Smooth muscle cell (in vitro differentiated cells): ENCODE data around the gene POLR1H. TPM values are rescaled to one million over a fixed set of nuclear protein-coding genes. Genes with fewer than 3 reads are reported as not detected.

Source experiments
- DNase-seq: peaks from one replicate; lab custom pipeline; 2025; ENCODE audit not compliant: unreplicated experiment; lab: John Stamatoyannopoulos, UW
- H2AFZ ChIP-seq: fragments of 200-600 bp; sonication (generic); 2 replicates; pipeline ENCODE4 v1.6.0; 2016; ENCODE audit warnings: antibody characterized with exemption, low read depth, mild to moderate bottlenecking
- H3F3A ChIP-seq: fragments of 200-600 bp; sonication (generic); 2 replicates; pipeline ENCODE4 v1.6.0; 2017; ENCODE audit warnings: antibody characterized with exemption, low read depth
- H3K27ac ChIP-seq: fragments of 200-600 bp; sonication (generic); 2 replicates; pipeline ENCODE4 v1.5.1; 2016; ENCODE audit warnings: low read depth, mild to moderate bottlenecking
- H3K27me3 ChIP-seq: fragments of 200-600 bp; sonication (generic); 2 replicates; pipeline ENCODE4 v1.6.1; 2016; ENCODE audit warnings: low read depth, mild to moderate bottlenecking
- H3K36me3 ChIP-seq: fragments of 200-600 bp; sonication (generic); 2 replicates; pipeline ENCODE4 v1.5.1; 2016; ENCODE audit warnings: low read depth
- H3K4me1 ChIP-seq: fragments of 200-600 bp; sonication (generic); 2 replicates; pipeline ENCODE4 v1.5.1; 2016; ENCODE audit warnings: low read depth
- H3K4me2 ChIP-seq: fragments of 200-600 bp; sonication (generic); 2 replicates; pipeline ENCODE4 v1.6.0; 2016; ENCODE audit warnings: mild to moderate bottlenecking
- H3K4me3 ChIP-seq: fragments of 200-600 bp; sonication (generic); 2 replicates; pipeline ENCODE4 v1.5.1; 2016; ENCODE audit warnings: mild to moderate bottlenecking
- H3K79me2 ChIP-seq: fragments of 200-600 bp; sonication (generic); 2 replicates; pipeline ENCODE4 v1.6.0; 2016; ENCODE audit warnings: low read depth, mild to moderate bottlenecking
- H3K9ac ChIP-seq: fragments of 200-600 bp; sonication (generic); 2 replicates; pipeline ENCODE4 v1.6.0; 2016; ENCODE audit warnings: low read depth
- H3K9me3 ChIP-seq: fragments of 200-600 bp; sonication (generic); replicated peaks from 2 replicates; pipeline ENCODE4 v1.5.1; 2016; ENCODE audit warnings: low read depth
- H4K20me1 ChIP-seq: fragments of 200-600 bp; sonication (generic); 2 replicates; pipeline ENCODE4 v1.6.0; 2016; ENCODE audit warnings: low read depth
- CTCF ChIP-seq: fragments of 200-600 bp; sonication (generic); IDR thresholded peaks from 2 replicates; pipeline ENCODE4 v1.5.1; 2017; ENCODE audit warnings: borderline replicate concordance, mild to moderate bottlenecking, antibody characterized with exemption; ENCODE audit not compliant: insufficient read depth, poor library complexity, severe bottlenecking
- WGBS: methylation state at CpG from one replicate; pipeline ENCODE4 v1.1.7; 2016; ENCODE audit warnings: low lambda C conversion rate; 5-methylcytosine and 5-hydroxymethylcytosine counted together
- polyA plus RNA-seq: library from polyadenylated mRNA; unstranded; fragments of >200 nt; fragmentation: Nextera tagmentation; extraction: Ambion mirVana; gene quantifications from 2 replicates; pipeline ENCODE4 v1.2.1, GENCODE V29; 2016
- total RNA-seq: library from RNA; depleted of rRNA; stranded (reverse); fragments of >200 nt; gene quantifications from 2 replicates; pipeline ENCODE4 v1.2.3, GENCODE V29; 2014

POLR1H gene
- total and polyA plus RNA-seq, 2 experiments from 2014 or later = 21.0 to 35.1 TPM

GRCh38 chr6:30102414-30102969, 41.4 kb downstream of the POLR1H start:
- Histone ChIP-seq H3K36me3 (no peaks in the 10 kb centered on the region), H3K4me1 (peaks cover 17% of the 10 kb centered on the region), H3K9ac (no peak overlapping the region), H4K20me1 (no peaks in the 10 kb centered on the region), H2AFZ (peak overlapping the region; percentile 84), H3F3A (no peaks in the 10 kb centered on the region), H3K79me2 (no peaks in the 10 kb centered on the region), H3K27ac (no peak overlapping the region), H3K4me3 (peak overlapping the region; percentile 51), H3K4me2 (peak overlapping the region; percentile 85), H3K27me3 (peaks cover 79% of the 10 kb centered on the region), H3K9me3 (no peaks in the 10 kb centered on the region)
- TF ChIP-seq CTCF = no peak
- whole genome bisulfite sequencing = 31% methylated on average over 14 of the region's 15 CpGs
- no peak for DNase-seq

DNA sequence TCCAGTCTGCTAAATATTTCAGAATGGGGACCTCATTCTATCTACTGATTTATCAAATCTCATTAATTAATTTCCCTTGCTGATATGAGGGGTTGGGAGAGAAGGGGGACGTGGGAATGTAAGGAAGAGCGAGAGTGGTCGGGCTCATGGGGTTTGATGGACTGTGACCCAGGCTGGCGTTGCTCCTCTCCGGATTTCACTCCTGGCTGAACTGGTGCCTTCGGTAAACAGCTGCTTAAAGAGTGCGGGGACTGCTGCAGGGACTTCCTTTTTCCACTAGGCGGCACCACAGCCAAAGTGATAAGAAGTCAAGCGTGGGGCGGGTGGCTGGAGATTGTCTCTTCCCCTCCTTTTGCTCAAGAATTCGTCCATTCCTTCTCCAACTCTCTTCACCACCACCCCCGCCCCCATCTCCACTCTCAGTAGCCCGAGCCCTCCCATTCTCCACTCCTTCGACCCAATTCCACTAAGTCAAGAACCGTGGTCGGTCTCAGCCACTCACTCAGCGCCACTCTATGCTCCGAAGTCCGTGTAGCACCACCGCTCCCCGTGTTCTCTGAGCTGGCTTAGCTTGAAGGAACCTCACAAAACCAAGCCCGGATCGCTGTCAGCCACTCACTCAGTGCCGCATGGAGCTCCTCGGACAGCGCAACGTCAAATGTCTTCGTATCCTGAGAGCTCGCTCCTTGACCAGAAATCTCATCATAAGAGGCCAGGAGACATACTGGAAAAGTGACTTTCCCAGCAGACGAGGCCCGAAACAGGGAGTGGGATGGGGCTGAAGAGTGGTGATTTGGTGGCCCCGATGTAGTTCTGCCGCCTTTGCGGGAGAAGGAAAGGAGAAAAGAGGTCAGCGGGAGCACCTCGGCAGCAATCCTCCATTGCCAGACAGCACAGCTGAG, 42.2 kb downstream of the POLR1H start:
- WGBS = 5% methylated on average over 36 of the region's 36 CpGs
- Histone ChIP-seq H3K9ac (no peak overlapping the region), H3K9me3 (no peaks in the 10 kb centered on the region), H2AFZ (peak overlapping the region; percentile 84), H3K27ac (no peak overlapping the region), H3K4me2 (peak overlapping the region; percentile 85), H3K4me3 (peak overlapping the region; percentile 51), H3K79me2 (no peaks in the 10 kb centered on the region), H3K27me3 (peaks cover 77% of the 10 kb centered on the region), H3K36me3 (no peaks in the 10 kb centered on the region), H3K4me1 (peaks cover 17% of the 10 kb centered on the region), H4K20me1 (no peaks in the 10 kb centered on the region), H3F3A (no peaks in the 10 kb centered on the region)
- peak; percentile 47 for DNase-seq
- peak; percentile 83 for TF ChIP-seq CTCF

GRCh38 chr6:30103872-30104179, 42.8 kb downstream of the POLR1H start:
- Histone ChIP-seq H2AFZ (peak overlapping the region; percentile 84), H3F3A (no peaks in the 10 kb centered on the region), H3K4me3 (peak overlapping the region; percentile 51), H3K9me3 (no peaks in the 10 kb centered on the region), H3K79me2 (no peaks in the 10 kb centered on the region), H3K27me3 (peaks cover 73% of the 10 kb centered on the region), H3K9ac (no peak overlapping the region), H3K36me3 (no peaks in the 10 kb centered on the region), H3K4me1 (peaks cover 17% of the 10 kb centered on the region), H3K27ac (no peak overlapping the region), H4K20me1 (no peaks in the 10 kb centered on the region), H3K4me2 (peak overlapping the region; percentile 85)
- DNase-seq = no peak
- TF ChIP-seq CTCF = no peak
- 48% methylated on average over 3 of the region's 3 CpGs for WGBS
